SK-N-SH treated with all-trans-retinoic acid at 6 μM for 48 hours (cell line): ENCODE results near the gene SLPI.

Experiments
- BACH2 ChIP-seq: fragments of 250-450 bp; sonication (Bioruptor Pico); IDR thresholded peaks from 2 replicates; pipeline ENCODE4 v1.9.0; 2021; ENCODE audit warnings: mild to moderate bottlenecking, borderline replicate concordance
- CSDC2 ChIP-seq: fragments of 250-450 bp; sonication (Bioruptor Pico); IDR thresholded peaks from 2 replicates; pipeline ENCODE4 v1.5.0; 2020; ENCODE audit warnings: mild to moderate bottlenecking, moderate library complexity
- ESRRG ChIP-seq: fragments of 250-450 bp; sonication (Bioruptor Pico); IDR thresholded peaks from 2 replicates; pipeline ENCODE4 v1.6.1; 2021; ENCODE audit warnings: mild to moderate bottlenecking
- PPARA ChIP-seq: fragments of 250-450 bp; sonication (Bioruptor Pico); IDR thresholded peaks from 2 replicates; pipeline ENCODE4 v1.5.0; 2020; ENCODE audit warnings: mild to moderate bottlenecking, borderline replicate concordance
- TSHZ2 ChIP-seq: fragments of 250-450 bp; sonication (Bioruptor Pico); IDR thresholded peaks from 2 replicates; pipeline ENCODE4 v1.5.0; 2020; ENCODE audit warnings: mild to moderate bottlenecking, moderate library complexity
- ZFP3 ChIP-seq: fragments of 250-450 bp; sonication (Bioruptor Pico); IDR thresholded peaks from 2 replicates; pipeline ENCODE4 v1.5.0; 2020; ENCODE audit warnings: mild to moderate bottlenecking, moderate library complexity
- ZFP30 ChIP-seq: fragments of 450-650 bp; formaldehyde crosslinking; IDR thresholded peaks from 2 replicates; pipeline ENCODE4 v1.5.0; 2022; ENCODE audit warnings: mild to moderate bottlenecking, moderate library complexity
- ZNF565 ChIP-seq: fragments of 450-650 bp; formaldehyde crosslinking; conservative IDR thresholded peaks from 2 replicates; pipeline ENCODE4 v1.5.0; 2020; ENCODE audit warnings: low read depth, mild to moderate bottlenecking, moderate library complexity
- TF ChIP-seq, protein P1 (sequence below): fragments of 250-450 bp; sonication (Bioruptor Pico); IDR thresholded peaks from 2 replicates; pipeline ENCODE4 v1.8.0; 2020; ENCODE audit warnings: mild to moderate bottlenecking, moderate library complexity, borderline replicate concordance

- TF ChIP-seq, protein P1, sequence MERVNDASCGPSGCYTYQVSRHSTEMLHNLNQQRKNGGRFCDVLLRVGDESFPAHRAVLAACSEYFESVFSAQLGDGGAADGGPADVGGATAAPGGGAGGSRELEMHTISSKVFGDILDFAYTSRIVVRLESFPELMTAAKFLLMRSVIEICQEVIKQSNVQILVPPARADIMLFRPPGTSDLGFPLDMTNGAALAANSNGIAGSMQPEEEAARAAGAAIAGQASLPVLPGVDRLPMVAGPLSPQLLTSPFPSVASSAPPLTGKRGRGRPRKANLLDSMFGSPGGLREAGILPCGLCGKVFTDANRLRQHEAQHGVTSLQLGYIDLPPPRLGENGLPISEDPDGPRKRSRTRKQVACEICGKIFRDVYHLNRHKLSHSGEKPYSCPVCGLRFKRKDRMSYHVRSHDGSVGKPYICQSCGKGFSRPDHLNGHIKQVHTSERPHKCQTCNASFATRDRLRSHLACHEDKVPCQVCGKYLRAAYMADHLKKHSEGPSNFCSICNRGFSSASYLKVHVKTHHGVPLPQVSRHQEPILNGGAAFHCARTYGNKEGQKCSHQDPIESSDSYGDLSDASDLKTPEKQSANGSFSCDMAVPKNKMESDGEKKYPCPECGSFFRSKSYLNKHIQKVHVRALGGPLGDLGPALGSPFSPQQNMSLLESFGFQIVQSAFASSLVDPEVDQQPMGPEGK (CRISPR knock-in tag): no peak
- no peak for TF ChIP-seq CSDC2 (CRISPR knock-in tag)
- no peak for TF ChIP-seq TSHZ2 (CRISPR knock-in tag)
- TF ChIP-seq ZFP3 (CRISPR knock-in tag): no peak
- no peak for TF ChIP-seq BACH2 (CRISPR knock-in tag)
- TF ChIP-seq ZFP30: no peak
- no peak for TF ChIP-seq ZNF565 (CRISPR knock-in tag)
- no peak for TF ChIP-seq PPARA (CRISPR knock-in tag)
- TF ChIP-seq ESRRG (CRISPR knock-in tag): no peak
Measured at GRCh38 chr20:45269056-45269455, 14.7 kb upstream of the SLPI start.
